ENCODE results near the gene SGPL1. TPM values are rescaled to one million over a fixed set of nuclear protein-coding genes. Genes with fewer than 3 reads are reported as not detected.

The SGPL1 gene
- total RNA-seq, 1 experiment from 2014 or later: 69.4 TPM

Other genes starting within 250 kb of the SGPL1 start
- gene PRF1, start 213.2 kb upstream of the SGPL1 start, total RNA-seq (2021; ENCODE audit: unreplicated experiment): 6.4 TPM
- gene ADAMTS14, start 143.4 kb upstream of the SGPL1 start, total RNA-seq (2021; ENCODE audit: unreplicated experiment): 13.2 TPM
- not detected for gene TBATA, start 30.6 kb upstream of the SGPL1 start, total RNA-seq (2021; ENCODE audit: unreplicated experiment)
- gene PCBD1, start 72.6 kb downstream of the SGPL1 start, total RNA-seq (2021; ENCODE audit: unreplicated experiment): 163 TPM

Data from HCT116 (cell line).